Skeletal muscle cell (primary cell): Measurements from ENCODE around the gene ADCY1.

Experiments
- DNase-seq: peaks from one replicate; pipeline ENCODE4 v3.0.0-alpha.2; 2010; ENCODE audit warnings: low read depth
- H3K4me3 ChIP-seq: 2 replicates; pipeline ENCODE4 v1.5.1; 2011; ENCODE audit warnings: low read depth, mild to moderate bottlenecking, control low read depth, low read length, moderate library complexity

ADCY1 gene

DNA sequence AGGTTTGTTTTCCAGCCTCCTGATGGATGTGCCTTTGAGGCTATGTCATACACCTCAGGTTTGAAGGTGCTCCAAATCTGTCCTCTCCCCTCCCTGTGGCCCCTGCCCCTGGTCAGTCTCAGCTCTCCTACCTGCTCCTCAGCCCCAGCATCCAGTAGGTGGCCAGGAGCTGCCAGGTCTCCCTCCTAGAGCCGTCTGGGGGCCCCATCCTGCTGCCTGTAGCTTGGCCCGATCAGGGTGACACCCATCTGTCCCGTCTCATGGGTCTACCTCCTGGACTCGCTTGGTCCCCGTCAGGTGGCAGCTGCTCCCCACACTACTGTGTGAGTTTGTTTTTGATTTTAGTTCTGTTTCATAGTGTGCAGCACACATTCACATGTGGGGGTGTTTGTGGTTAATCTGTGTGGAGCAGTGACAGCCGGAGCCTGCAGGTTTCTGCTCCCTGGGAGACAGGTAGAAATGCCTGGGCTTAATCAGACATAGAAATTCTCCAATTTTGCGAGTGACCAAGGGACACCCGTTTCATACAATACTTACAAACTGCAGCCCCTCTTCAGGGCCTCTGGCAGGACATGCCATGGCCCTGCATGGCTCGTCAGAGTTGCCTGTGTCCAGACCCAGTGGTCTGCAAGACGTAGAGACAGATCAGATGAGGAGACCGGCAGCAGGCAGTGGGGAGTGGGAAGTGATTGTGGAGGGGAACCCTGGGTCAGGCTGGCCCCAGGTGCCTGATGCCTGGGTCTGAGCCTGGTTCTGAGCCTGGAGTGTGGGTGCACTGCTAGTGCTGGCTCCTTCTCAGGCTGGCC, 17.1 kb downstream of the ADCY1 start:
- DNase-seq, result no peak
- no peak overlapping the region for H3K4me3 ChIP-seq

DNA sequence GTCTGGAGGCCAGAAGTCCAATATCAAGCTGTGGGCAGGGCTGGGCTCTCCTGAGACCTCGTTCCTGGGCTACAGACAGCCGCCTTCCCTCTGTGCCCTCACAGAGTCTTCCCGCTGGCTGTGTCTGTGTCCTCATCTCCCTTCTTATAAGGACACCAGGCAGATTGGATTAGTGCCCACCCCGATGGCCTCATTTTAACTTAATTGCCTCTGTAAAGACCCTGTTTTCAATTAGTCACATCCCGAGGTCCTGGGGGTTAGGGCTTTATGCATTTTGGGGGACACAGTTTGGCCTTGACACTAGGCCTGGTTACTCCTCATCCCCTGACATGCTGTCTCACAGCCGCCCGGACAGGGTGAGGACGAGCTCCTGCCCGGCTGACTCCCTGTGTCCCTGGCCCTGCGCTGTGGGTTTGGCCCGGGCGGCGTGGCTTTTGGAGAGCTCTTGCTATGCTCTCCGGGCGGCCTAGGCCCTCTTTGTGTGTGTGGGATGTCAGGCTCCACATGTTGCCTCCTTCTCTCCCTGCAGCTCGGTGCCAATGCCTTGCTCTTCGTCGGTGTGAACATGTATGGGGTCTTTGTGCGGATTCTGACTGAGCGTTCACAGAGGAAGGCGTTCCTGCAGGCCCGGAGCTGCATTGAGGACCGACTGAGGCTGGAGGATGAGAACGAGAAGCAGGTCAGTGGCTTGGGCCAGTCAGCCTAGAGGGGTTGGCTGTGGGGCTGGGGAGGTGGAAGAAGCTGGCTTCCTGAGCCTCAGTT, 18.2 kb downstream of the ADCY1 start:
- H3K4me3 ChIP-seq, result no peak overlapping the region
- DNase-seq, result no peak

DNA sequence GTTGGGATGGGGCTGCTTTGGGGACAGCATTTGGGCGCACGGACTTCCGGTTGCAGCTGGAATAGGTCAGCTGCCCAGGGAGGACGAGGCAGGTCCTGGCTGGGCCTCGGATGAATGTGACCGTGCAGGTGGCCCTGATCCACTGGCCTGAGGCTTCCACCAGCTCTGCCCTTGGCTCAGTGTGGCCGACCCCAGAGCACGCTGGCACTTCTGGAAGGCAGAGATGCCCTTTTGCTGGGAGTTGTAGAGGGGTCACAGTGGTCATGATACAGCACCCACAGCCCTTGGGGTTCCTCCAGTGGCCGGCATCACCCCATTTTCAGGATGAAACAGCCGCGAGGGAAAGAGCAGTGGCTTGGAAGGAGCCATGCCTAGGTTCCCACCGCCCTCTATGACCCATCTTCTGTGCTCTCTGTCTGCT, 19.0 kb downstream of the ADCY1 start:
- no peak overlapping the region for H3K4me3 ChIP-seq
- DNase-seq, result no peak

- DNase-seq, result no peak
- H3K4me3 ChIP-seq, result no peak overlapping the region
Observed at GRCh38 chr7:45593877-45594276, 19.7 kb downstream of the ADCY1 start.

DNA sequence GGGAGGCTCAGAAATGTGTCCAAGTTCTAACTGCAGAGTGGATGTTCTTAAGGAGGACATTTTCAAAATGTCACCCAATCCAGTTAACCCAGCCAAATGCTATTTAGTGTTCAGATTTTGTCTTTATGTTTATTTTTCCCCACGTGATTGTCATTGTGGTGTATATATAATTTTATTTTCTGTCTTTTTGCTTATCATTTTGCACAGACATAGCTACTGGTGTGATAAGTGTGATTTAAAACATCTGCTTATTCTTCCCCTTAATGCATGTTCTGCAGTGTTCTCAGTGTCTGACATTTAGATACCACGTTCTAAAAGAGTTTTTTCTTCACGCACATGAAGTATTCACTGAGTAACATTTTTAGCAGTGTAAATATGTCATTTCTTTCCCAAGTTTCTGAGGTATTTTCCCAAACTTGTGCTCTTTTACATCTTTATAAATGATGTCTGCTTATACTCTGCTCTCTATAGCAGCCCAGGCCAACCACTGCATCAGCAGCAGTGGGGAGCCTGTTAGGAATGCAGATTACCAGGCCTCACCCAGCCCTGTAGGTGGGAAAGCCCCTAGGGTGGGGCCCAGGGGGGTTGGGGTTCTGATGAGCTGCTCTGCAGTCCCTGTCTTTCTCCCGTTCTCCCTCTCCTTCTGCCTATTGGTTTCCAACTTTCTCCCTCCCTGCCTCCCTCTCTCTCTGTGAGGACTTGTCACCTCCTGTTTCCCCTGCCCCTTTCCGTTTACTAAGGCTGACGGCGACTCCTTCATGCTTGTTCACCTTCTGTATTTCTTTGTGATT, 20.8 kb downstream of the ADCY1 start:
- H3K4me3 ChIP-seq, result no peak overlapping the region
- no peak for DNase-seq

DNA sequence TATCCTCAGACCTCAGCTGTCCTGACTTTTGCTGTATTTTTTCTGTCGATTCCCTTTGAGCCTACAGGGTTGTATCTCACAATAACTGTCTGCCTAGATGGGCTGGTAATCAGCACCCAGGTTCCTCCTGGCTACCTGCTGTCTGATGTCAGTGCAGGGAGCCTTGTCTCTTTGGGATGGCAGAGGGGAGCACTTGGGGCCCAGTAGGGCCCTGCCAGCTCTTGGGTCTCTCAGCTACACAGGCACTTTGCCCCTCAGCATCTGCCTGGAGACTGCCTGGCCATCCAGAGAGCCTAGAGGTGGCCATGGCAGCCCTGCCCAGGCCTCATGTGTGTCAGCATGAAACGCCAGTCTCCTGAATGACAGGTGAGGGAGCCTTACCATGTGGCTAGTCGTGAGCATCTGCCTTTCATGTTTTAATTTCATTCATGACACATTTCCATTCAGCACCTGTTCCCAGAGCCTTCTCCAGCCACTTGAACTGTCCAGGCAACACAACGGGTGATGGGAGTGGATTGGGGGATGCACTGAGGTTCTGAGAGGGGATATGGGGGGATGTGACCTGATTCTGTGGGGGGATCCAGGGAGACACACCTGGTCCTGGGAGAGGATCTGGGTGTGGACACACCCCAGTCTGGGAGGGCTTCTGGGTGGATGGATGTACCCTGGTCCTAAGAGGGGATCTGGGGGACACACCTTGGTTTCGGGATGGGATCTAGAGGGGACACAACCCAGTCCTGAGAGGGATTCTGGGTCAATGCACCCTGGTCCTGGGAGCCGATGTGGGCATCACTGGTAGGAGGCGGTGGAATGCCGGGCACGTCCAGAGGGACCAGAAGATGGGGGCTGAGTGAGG, 21.9 kb downstream of the ADCY1 start:
- DNase-seq, result no peak

DNA sequence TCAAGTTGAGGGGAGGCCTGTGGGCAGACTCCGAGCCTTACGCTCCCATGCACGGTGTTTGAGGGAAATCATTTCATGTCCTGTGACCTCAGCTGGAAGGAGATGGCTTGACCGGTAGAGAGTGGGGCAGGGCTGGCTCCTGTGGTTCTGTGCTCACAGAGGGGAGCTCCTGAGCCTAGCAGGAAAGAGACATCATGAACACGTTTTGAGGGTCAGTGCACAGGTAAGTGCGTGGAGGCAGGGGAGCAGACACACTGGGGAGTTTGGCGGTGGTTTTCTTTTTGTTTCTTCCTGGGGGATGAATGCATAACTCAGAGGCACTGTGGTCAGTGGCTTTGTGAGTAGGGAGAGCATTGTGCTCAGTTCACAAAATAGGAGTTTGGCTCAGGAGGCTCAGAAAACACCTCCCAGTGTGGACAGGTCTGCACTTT, 22.5 kb downstream of the ADCY1 start:
- H3K4me3 ChIP-seq, result no peak overlapping the region
- DNase-seq, result no peak

More for the DNA sequence above, 21.9 kb downstream of the ADCY1 start:
- no peak overlapping the region for H3K4me3 ChIP-seq

GRCh38 chr7:45597286-45597984, 23.3 kb downstream of the ADCY1 start:
- H3K4me3 ChIP-seq, result no peak overlapping the region
- DNase-seq, result no peak

DNA sequence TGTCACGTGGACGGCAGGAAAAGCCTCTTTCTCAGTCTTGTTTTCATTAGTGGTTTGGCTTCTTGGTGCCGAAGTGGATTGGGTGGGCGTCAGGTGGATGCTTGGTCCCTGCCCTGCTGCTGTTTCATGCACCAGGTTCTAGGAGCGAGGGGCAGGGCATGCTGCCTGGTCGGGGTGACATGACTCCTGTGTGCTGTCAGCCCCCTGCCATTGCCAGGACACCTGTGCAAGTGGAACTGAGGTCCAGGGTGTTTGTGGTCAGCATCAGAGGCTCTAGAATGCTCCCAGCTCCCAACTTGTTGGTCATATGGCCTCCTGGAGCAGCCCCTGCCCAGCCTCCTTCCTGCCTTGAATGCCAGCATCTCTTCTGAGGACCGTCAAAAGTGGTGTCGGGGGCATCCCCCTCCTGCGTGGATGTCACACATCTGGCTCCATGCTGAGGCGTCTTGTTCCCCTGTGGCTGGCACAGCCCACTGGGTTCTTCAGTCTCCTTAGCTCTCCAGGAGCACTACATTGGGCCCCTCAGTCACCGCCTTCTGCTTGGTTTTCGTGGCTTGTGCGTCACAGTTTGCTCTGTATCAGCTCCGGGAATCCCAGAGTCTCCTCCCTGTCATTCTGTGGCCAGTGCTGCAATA, 24.8 kb downstream of the ADCY1 start:
- no peak overlapping the region for H3K4me3 ChIP-seq
- no peak for DNase-seq

- no peak for DNase-seq
- H3K4me3 ChIP-seq, result no peak overlapping the region
Observed at GRCh38 chr7:45599851-45600706, 25.9 kb downstream of the ADCY1 start.

GRCh38 chr7:45601094-45601493, 26.9 kb downstream of the ADCY1 start:
- no peak for DNase-seq
- H3K4me3 ChIP-seq, result no peak overlapping the region

GRCh38 chr7:45601816-45602540, 27.8 kb downstream of the ADCY1 start:
- H3K4me3 ChIP-seq, result no peak overlapping the region
- DNase-seq, result no peak

DNA sequence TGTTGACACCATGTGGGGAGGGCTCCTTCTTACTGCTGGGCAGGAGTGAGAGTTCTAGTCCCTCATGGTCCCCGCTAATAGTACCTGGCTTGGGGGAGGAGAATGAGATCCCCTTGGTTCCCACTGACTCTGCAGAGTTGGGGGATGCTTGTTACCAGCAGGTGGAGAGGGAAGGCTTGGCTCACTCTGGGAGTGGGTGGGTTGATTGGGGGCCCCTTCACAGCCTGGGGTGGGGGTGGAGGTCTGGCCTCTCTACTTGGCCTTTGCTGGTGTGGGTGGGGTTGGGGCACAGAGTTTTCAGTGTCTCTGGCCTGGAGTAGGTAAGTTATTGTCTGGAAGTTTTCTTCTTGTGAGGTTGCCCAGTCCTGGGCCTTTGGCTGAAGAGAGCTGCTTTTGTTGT, 31.9 kb downstream of the ADCY1 start:
- no peak for DNase-seq
- no peak overlapping the region for H3K4me3 ChIP-seq

GRCh38 chr7:45606931-45607330, 32.8 kb downstream of the ADCY1 start:
- DNase-seq, result no peak
- no peak overlapping the region for H3K4me3 ChIP-seq

DNA sequence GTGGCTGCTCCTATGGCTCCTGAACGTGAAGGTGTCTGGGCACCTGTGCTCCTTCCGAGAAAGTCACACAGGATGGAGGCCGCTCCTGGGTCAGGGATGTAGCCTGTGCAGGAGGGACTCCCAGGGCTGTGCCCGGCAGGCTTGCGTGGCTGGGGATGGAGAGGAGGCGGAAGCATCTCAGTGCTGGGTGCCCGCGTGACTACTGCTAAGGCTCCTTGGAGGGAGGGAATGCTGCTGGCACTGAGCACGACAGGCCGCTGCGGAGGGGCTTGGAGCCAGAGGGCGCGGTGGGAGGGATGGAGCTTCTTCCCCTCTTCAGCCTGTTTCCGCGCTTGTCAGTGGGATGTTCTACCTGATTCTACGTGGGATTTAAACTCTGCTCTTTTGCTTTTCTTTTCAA, 35.0 kb downstream of the ADCY1 start:
- H3K4me3 ChIP-seq, result no peak overlapping the region
- no peak for DNase-seq

DNA sequence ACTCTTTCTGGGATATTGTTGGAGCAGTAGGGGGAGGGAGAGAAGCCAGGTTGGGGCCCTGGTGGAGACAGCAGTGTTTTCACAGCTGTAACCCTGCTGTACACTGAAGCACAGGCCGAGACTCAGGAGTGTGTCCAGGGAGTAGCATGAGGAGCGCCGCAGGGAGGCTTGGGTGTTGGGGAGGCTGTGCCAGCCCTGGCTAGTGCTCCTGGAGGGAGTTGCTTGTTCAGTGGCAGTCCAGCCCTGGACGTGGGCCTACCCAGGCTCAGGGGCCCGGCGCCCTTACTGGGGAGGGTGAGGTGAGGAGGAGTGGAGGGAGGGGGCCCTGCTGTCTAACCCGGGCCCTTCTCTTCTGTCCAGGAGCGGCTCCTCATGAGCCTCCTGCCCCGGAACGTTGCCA, 35.9 kb downstream of the ADCY1 start:
- DNase-seq, result no peak

More for the DNA sequence above, 35.9 kb downstream of the ADCY1 start:
- no peak overlapping the region for H3K4me3 ChIP-seq
